Smooth muscle cell of bladder (primary cell): ENCODE data around the gene OR2D2. TPM values are rescaled to one million over a fixed set of nuclear protein-coding genes. Genes with fewer than 3 reads are reported as not detected.

Experiments used
- total RNA-seq: library from RNA; depleted of rRNA; stranded (reverse); fragments of >200 nt; gene quantifications from 2 replicates; pipeline ENCODE4 v1.2.3, GENCODE V29; 2014

Gene OR2D2, protein sequence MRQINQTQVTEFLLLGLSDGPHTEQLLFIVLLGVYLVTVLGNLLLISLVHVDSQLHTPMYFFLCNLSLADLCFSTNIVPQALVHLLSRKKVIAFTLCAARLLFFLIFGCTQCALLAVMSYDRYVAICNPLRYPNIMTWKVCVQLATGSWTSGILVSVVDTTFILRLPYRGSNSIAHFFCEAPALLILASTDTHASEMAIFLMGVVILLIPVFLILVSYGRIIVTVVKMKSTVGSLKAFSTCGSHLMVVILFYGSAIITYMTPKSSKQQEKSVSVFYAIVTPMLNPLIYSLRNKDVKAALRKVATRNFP
- total RNA-seq, result 0.14 and 0.18 TPM in 2 replicates

GRCh38 chr11:6892400-6892799 is at the start of gene OR2D2:
OR2D2 (minus strand) TSS chr11:6892500; CDS start chr11:6892500, 0 bp downstream.

DNA sequence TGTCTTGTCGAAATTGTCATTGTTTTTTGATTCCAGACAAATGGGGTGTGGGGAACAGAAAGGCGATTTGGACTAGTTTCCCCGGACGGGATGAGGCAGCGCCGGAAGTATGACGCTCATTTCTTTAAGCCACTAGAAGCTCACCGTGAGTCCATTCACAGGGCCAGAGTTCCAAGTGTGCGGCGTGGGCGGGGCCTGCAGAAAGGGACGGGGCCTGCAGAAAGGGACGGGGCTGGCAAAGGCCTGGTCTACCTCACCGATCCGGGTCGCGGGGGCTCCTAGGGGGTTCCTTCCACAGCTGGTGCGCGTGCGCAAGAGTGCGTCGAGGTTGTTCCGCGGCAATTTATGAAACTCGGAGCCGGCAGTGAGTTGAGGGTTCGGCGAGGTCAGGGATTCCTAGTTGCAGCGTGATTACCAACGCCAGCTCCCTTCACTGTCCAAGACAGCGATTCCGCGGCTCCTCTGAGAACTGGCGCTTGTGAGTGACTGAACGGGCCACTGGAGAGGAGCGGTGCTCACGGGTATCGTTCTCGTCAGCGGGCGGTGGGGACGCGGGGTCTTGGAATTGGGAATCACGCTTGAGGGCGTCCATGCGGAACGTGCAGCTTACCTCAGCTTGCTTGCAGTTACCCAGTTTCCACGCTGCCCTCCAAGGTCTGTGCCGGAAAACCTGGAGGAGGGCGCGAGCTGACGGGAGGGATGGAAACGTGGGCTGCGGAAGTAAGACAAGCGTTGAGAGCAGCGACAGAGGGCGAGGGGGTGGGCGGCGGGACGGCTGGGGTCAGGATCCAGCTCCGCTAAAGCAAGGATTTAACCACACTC is 34.1 kb upstream of the OR2D2 start, which contains the start of gene ZNF215:
Gene ZNF215 (plus strand): TSS at position 219 of the 822 bp plus-strand sequence. CDS start 5,847 bp downstream, outside the sequence.

GRCh38 chr11:6920702-6921101 is 28.4 kb upstream of the OR2D2 start, which contains the start of gene OR2D3:
OR2D3 (plus strand) TSS chr11:6921002; CDS start chr11:6921002, 0 bp downstream.

GRCh38 chr11:6876325-6876724 is 16.0 kb downstream of the OR2D2 start, which contains the start of gene OR10A4:
OR10A4 (plus strand) TSS chr11:6876625; CDS start chr11:6876648, 23 bp downstream.

GRCh38 chr11:6862961-6863360 is 29.3 kb downstream of the OR2D2 start, which contains the start of gene OR10A2:
OR10A2 (plus strand) TSS chr11:6863057; CDS start chr11:6869755, 6,698 bp downstream.

DNA sequence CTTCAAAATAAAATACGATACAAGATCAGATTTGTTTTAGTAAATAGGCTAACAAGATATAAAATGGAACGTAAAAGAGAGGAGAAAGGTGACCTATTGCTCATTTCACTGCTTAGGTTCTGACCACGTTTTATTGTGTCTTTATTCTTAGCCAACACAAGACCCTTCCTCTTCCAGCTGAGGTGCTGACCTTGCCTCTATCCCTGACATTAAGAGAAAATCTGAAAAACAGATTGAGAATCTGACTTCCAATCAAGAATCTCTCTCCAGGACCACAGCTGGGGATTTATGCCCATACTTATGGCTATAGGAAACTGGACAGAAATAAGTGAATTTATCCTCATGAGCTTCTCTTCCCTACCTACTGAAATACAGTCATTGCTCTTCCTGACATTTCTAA is 46.9 kb downstream of the OR2D2 start, which contains the start of gene OR10A5:
Gene OR10A5 (plus strand): TSS at position 301 of the 400 bp plus-strand sequence. CDS start 0 bp downstream, at position 301.

Other genes starting within 250 kb of the OR2D2 start
- gene DCHS1, start 236.7 kb downstream of the OR2D2 start, total RNA-seq, result 2.0 and 5.2 TPM in 2 replicates
- gene MRPL17, start 209.2 kb downstream of the OR2D2 start, total RNA-seq, result 54.6 and 61.5 TPM in 2 replicates
- gene OR2AG2, start 120.5 kb downstream of the OR2D2 start, total RNA-seq, result under 0.01 TPM in 2 replicates
- not detected in 2 replicates for gene OR2AG1, start 109.5 kb downstream of the OR2D2 start, total RNA-seq
- gene OR6A2, start 92.8 kb downstream of the OR2D2 start, total RNA-seq, result 0.14 and 0.37 TPM in 2 replicates
- not detected in 2 replicates for gene OR10A5, start 46.8 kb downstream of the OR2D2 start, total RNA-seq
- not detected in 2 replicates for gene OR10A2, start 29.4 kb downstream of the OR2D2 start, total RNA-seq
- gene OR10A4, start 15.9 kb downstream of the OR2D2 start, total RNA-seq, result not detected in 2 replicates
- not detected in 2 replicates for gene OR2D3, start 28.5 kb upstream of the OR2D2 start, total RNA-seq
- 3.1 and 4.3 TPM in 2 replicates for gene ZNF215, start 33.9 kb upstream of the OR2D2 start, total RNA-seq
- gene ZNF214, start 127.8 kb upstream of the OR2D2 start, total RNA-seq, result 6.7 and 6.8 TPM in 2 replicates
- 0.09 and 0.14 TPM in 2 replicates for gene NLRP14, start 128.0 kb upstream of the OR2D2 start, total RNA-seq
- gene RBMXL2, start 196.5 kb upstream of the OR2D2 start, total RNA-seq, result not detected in 2 replicates